ENCODE results near the gene SUCO. TPM values are rescaled to one million over a fixed set of nuclear protein-coding genes. Genes with fewer than 3 reads are reported as not detected.

SUCO gene, protein sequence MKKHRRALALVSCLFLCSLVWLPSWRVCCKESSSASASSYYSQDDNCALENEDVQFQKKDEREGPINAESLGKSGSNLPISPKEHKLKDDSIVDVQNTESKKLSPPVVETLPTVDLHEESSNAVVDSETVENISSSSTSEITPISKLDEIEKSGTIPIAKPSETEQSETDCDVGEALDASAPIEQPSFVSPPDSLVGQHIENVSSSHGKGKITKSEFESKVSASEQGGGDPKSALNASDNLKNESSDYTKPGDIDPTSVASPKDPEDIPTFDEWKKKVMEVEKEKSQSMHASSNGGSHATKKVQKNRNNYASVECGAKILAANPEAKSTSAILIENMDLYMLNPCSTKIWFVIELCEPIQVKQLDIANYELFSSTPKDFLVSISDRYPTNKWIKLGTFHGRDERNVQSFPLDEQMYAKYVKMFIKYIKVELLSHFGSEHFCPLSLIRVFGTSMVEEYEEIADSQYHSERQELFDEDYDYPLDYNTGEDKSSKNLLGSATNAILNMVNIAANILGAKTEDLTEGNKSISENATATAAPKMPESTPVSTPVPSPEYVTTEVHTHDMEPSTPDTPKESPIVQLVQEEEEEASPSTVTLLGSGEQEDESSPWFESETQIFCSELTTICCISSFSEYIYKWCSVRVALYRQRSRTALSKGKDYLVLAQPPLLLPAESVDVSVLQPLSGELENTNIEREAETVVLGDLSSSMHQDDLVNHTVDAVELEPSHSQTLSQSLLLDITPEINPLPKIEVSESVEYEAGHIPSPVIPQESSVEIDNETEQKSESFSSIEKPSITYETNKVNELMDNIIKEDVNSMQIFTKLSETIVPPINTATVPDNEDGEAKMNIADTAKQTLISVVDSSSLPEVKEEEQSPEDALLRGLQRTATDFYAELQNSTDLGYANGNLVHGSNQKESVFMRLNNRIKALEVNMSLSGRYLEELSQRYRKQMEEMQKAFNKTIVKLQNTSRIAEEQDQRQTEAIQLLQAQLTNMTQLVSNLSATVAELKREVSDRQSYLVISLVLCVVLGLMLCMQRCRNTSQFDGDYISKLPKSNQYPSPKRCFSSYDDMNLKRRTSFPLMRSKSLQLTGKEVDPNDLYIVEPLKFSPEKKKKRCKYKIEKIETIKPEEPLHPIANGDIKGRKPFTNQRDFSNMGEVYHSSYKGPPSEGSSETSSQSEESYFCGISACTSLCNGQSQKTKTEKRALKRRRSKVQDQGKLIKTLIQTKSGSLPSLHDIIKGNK (N-terminal part only)
- 15.4 and 26.8 TPM in 2 replicates for total RNA-seq

GRCh38 chr1:172532700-172533512 is at the start of gene SUCO:
TSS of gene SUCO (plus strand) at chr1:172533150. CDS start at chr1:172533436, 286 bp downstream.

GRCh38 chr1:172658871-172659453 is 126.0 kb downstream of the SUCO start, which contains the start of gene FASLG:
TSS of gene FASLG (plus strand) at chr1:172659103. CDS start at chr1:172659202, 99 bp downstream.

Small RNAs within 50 kb of the gene (small RNA-seq; reads per million reads assigned to genes)
- gene RNU6-693P: not detected

Other genes with a start within 250 kb of the SUCO start
- not detected in 2 replicates for gene C1orf105, start 112.5 kb upstream of the SUCO start, total RNA-seq
- gene PIGC, start 89.1 kb upstream of the SUCO start, total RNA-seq: 12.9 and 15.1 TPM in 2 replicates
- not detected in 2 replicates for gene FASLG, start 126.0 kb downstream of the SUCO start, total RNA-seq

Measured in subcutaneous preadipocyte (primary cell).